NCI-H2081 treated with DMSO at 0.1 percent for 48 hours (cell line): Measurements from ENCODE around the gene DDX11.
"Not testable (repeated sequence)": the region's sequence is repeated elsewhere in the genome, so short reads cannot be mapped to it uniquely, and the experiment has no call there.

Source experiments
- DNase-seq: peaks from one replicate; lab custom pipeline; 2025; lab: John Stamatoyannopoulos, UW

The DDX11 gene

DNA sequence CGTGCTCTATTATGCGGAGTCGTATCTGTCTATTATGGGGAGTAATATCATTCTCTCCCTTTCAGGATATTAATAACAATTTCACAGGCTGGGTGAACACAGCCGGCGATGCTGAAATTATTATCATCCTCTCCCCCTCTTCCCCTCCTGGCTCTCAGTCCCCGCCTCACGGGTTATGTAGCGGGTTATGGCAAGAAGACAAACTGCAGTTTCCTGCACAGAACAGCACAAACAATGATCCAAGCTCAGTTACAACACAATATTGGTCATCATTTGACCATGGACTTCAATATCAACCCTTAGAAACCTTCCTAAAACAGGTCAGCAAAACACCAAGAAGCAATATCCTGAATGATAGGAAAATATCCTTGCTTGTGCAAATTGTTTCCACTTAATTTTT is 50.5 kb downstream of the DDX11 start:
- DNase-seq, result not testable (repeated sequence)

DNA sequence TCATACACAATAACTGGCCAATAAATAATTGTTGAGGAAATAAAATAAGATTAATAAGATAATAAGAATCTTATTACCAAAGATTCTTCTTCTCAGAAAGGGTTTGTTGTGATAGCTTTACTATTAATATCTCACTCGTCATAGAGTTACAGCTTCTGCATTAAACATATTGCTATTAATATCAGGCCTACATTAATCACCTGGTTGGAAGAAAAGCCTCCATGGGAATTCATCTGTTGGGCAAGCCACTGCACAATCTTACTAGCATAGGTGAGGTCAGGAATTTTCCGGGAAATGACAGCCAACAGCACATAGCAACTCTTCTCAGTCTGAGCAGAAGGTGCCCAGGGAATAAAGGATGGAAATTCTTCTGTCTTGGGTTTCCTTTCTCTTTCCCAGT is 51.5 kb downstream of the DDX11 start:
- DNase-seq, result not testable (repeated sequence)

DNA sequence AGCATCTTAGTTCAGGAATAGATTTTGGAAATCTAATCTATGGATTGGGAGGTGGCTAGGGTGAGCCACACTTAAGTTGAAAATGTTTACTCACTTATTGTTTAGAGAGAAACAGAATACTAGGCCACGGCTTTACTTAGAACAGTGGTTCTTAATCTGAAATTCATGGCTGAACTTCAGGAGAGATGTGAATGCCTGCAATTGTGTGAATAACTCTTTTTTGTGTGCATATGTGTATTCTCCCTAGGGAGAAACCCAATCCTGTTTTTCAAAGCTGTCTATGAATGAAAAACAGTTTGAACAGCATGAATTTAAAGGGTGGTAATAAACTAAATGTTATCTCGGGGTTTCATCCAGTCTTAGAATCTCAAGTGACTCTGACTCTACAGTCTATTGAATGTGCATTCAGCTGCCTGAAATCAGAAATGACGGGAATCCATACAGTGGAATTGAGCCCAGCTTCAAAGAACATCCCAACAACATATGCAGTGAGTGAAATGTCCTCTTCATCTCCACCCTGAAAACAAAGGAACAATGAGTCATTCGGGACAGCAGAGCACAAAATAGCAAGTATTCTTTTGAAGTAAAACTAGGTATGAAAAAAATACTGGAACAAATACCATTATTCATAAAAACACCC is 53.7 kb downstream of the DDX11 start:
- DNase-seq, result not testable (repeated sequence)

DNA sequence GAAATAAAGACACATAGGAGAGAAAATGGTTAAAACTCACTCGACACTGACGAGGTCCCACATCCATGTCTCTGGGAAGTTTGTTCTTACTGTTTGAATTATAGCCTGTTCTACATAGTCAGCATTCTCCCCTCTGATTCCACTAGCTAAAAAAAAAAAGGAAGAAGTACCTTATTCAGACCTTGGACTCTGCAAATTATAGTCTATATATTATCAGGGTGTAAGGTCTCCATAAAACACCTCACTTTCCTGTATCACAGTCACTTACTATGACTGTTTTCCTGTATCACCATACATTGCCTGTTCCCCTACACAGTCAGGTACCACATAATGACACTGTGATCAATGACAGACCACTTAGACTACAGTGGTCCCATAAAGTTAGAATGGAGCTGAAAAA is 62.9 kb downstream of the DDX11 start:
- not testable (repeated sequence) for DNase-seq

DNA sequence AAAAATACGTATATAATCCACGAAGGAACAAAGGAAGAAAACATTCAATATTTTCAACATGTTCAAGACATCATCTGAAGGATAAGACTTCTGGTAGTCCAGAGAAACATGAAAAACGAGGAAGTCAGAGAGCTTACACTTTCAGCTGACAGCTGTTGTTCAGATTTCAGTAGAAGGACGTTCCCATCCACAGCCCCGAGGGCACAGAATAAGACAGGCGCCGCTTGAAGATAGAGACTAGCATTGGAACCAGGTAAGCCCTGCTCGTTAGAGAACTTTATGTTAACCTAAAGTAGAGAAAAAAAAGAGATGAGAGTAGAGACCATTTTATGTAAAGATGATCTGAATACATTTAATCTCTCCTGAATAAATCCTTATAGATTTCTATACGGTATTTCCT is 71.1 kb downstream of the DDX11 start:
- not testable (repeated sequence) for DNase-seq

DNA sequence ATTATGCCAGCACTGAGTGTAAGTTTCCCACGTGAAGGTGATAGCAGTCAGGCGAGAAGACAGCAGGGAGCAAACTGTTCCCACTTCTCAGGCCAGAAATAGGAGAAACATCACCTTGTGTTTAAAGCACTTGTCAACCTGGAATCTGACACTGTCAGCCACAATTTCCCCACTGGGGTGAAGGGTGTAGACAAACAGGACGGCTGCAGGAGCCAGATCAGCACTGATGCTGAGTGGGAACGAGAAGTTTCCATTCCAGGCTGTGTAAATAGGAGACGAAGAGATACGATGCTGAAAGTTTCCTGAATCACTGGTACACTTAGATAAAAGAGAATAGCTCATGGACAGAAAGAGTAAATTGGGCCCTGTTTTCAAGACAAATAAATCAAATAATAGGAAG is 71.6 kb downstream of the DDX11 start:
- not testable (repeated sequence) for DNase-seq

DNA sequence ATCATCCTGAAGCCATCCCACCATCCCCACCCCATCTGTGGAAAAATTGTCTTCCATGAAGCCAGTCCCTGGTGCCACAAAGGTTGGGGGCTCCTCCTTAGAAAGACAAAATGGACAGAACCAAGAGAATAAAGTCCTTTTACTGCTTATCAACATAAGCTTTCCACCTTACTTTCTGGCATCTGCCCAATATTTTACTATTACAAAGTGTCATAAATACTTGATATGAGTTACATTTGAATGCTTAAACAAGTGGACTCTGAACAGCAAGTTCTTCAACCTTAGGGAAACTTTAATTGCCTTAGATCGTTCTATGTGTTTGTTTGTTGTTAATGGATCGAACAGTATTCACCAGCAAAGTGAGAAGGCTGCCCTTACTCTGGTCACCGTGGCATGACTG is 73.8 kb downstream of the DDX11 start:
- not testable (repeated sequence) for DNase-seq

DNA sequence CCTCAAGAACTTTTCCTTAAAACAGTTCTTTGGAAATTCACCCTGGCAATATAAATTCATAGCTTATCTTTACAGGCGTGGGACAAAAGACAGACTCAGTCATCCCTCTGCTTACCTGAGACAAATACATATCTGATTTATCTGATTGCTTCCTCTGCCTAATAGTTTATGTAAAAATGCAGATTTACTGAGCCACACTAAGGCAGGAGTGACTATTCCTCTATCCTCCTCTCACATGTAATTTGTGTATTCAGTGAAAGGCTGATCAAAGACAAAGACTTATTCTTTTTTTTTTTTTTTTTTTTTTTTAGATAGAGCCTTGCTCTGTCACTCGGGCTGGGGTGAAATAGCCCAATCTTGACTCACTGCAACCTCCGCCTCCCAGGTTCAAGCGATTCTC is 77.1 kb downstream of the DDX11 start:
- not testable (repeated sequence) for DNase-seq
